HL-60/S4 treated with retinoic acid at 250 ng/mL for 4 days and 3 days (cell line): Measurements from ENCODE around the gene MMS19.
"Not testable (repeated sequence)": the region's sequence is repeated elsewhere in the genome, so short reads cannot be mapped to it uniquely, and the experiment has no call there.

ENCODE experiments used
- in situ Hi-C: fragments of 300-500 bp; cut with MboI; formaldehyde crosslinking; loops from 2 replicates; pipeline ENCODE4 v1.7.0; 2022; ENCODE audit warnings: low sequenced_read_pairs

MMS19 gene

GRCh38 chr10:97529685-97530465 lies 31.7 kb upstream of the MMS19 start:
- in situ Hi-C loops, result no loop called here

- in situ Hi-C loops, result not testable (repeated sequence)
These were observed 30.7 kb upstream of the MMS19 start for GRCh38 chr10:97528876-97529275.

- in situ Hi-C loops, result no loop called here
These were observed 27.5 kb upstream of the MMS19 start for GRCh38 chr10:97525683-97526110.

GRCh38 chr10:97525086-97525485 lies 26.9 kb upstream of the MMS19 start:
- in situ Hi-C loops, result no loop called here

- in situ Hi-C loops, result no loop called here
These were observed 24.7 kb upstream of the MMS19 start for GRCh38 chr10:97522937-97523336.

- in situ Hi-C loops, result no loop called here
These were observed 23.8 kb upstream of the MMS19 start for GRCh38 chr10:97522071-97522470.

- in situ Hi-C loops, result no loop called here
These were observed 22.9 kb upstream of the MMS19 start for GRCh38 chr10:97520978-97521761.

- in situ Hi-C loops, result no loop called here
These were observed 22.3 kb upstream of the MMS19 start for GRCh38 chr10:97520520-97520919.

- in situ Hi-C loops, result no loop called here
These were observed 21.1 kb upstream of the MMS19 start for GRCh38 chr10:97519342-97519741.

- in situ Hi-C loops, result no loop called here
These were observed 20.2 kb upstream of the MMS19 start for GRCh38 chr10:97518301-97519043.

GRCh38 chr10:97517778-97518300 lies 19.6 kb upstream of the MMS19 start:
- in situ Hi-C loops, result no loop called here

GRCh38 chr10:97517096-97517750 lies 19.0 kb upstream of the MMS19 start:
- in situ Hi-C loops, result no loop called here

- in situ Hi-C loops, result no loop called here
These were observed 17.2 kb upstream of the MMS19 start for GRCh38 chr10:97515271-97515978.

GRCh38 chr10:97514344-97514743 lies 16.1 kb upstream of the MMS19 start:
- in situ Hi-C loops, result no loop called here

GRCh38 chr10:97512993-97513392 lies 14.8 kb upstream of the MMS19 start:
- in situ Hi-C loops, result no loop called here

GRCh38 chr10:97511711-97512440 lies 13.7 kb upstream of the MMS19 start:
- in situ Hi-C loops, result no loop called here

GRCh38 chr10:97510686-97511085 lies 12.5 kb upstream of the MMS19 start:
- in situ Hi-C loops, result no loop called here

GRCh38 chr10:97509120-97509680 lies 11.0 kb upstream of the MMS19 start:
- in situ Hi-C loops, result no loop called here

- in situ Hi-C loops, result no loop called here
These were observed 10.1 kb upstream of the MMS19 start for GRCh38 chr10:97508342-97508741.
